HG03432 (cell line): ENCODE results near the gene KMT5C.

ENCODE experiments used
- ATAC-seq: cut with Tn5 transposase; IDR thresholded peaks from one replicate; pipeline ENCODE4 v1.9.1; 2021; ENCODE audit warnings: mild to moderate bottlenecking, moderate library complexity; ENCODE audit not compliant: unreplicated experiment

KMT5C gene

DNA sequence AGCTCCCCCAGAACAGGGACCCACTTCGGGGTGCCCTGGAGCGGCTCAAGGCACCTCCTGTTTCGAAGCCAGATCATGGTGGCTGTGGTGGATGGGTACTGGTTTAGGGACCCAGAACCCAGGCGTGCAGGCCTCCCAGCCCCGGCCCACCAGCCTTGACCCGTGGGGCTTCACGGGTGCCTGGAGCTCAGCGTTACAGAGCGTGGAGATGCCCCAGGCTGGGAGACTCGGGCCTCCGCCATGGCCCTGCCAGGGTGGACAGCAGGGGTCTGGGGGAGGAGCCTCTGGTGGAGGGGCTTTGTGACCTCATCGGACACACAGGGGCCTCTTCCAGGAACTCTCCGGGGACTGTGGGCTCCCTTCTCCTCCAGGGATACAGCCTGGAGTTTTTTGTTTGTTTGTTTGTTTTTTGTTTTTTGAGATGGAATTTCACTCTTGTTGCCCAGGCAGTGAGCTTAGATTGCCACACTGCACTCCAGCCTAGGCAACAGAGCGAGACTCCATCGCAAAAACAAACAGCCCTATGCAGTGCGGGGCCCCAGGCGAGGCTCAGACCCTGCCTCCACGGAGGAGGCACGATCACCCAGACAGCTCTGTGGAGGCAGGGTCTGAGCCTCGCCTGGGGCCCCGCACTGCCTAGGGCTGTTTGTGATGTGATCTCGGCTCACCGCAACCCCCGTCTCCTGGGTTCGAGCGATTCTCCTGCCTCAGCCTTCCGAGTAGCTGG is 23.5 kb downstream of the KMT5C start, which contains the start of gene GARIN5B:
TSS of gene GARIN5B (minus strand) at position 271 of the 727 bp plus-strand sequence. CDS start at position 77, 194 bp downstream.
- no peak for ATAC-seq

DNA sequence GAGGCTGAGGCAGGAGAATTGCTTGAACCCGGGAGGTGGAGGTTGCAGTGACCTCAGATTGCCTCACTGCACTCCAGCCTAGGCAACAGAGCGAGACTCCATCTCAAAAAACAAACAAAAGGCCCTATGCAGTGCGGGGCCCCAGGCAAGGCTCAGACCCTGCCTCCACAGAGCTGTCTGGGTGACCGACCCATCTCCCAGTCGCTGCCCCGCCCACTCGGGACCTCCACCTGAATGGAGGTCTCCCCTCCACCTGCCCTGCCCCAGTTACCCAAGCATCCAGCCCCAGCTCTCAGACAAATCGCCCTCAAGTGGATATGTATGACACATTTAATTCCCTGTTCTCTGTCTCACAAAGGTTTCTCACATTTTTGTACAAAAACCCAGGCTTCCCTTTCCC is 25.6 kb downstream of the KMT5C start:
- ATAC-seq = no peak

DNA sequence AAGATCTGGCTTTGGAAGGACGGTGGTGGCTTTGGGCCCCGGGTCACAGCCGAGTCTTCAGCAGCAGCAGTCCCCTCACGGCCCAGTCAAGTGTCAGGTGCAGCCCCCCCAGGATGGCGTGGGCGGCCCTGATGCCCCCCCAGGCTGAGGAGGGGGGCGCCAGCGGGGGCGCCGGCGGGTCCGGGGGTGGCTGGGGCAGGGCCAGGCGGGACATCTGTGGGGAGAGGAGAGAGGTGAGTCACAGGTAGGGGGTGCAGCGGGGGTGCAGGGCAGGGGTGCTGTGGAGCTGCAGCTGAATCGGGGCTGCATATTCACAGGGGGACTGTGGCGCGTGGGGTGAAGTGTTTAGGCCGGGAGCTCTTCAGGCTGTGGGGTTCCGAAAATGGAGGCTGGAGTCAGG is 26.3 kb downstream of the KMT5C start:
- ATAC-seq = no peak

GRCh38 chr19:55366790-55367189 is 27.1 kb downstream of the KMT5C start:
- no peak for ATAC-seq

- ATAC-seq = no peak
Observed at GRCh38 chr19:55368106-55368505, 28.4 kb downstream of the KMT5C start.

DNA sequence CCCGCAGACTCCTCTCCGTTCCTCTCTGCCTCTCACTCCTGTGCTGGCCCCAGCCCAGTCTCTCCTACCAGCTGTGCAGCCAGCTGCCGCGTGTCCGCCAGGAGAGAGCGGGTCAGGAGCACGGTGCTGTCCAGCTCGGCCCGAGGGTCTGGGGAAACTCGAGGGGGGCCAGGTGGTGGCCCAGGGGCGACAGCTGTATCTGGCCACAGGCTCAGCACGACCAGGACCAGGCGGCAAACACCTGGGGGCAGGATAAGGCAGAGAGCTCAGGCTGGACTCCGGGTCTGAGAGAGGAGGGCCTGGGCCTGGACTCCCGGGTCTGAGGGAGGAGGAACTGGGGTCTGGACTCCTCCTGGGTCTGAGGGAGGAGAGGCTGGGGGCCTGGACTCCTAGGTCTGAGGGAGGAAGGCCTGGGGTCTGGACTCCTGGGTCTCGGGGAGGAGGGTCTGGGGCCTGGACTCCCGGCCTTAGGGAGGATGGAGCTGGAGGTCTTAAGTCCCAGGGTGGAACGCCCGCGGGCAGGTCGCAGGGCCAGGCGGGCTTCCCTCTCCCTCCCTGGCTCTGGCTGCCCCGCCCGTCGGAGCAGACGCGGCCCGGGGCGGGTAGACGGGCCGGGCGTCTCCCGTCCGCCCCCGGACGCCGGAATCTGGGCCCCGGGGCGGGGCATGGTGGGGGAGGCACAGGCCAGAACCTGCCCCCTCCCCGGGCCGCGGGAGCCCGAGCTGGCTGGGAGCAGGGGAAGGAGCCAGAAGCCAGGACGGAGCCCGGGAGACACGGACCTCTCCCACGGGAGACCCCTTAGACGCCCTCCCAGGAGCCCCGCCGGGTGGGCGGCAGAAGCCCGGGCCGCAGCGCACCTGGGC is 29.3 kb downstream of the KMT5C start:
- ATAC-seq = no peak

DNA sequence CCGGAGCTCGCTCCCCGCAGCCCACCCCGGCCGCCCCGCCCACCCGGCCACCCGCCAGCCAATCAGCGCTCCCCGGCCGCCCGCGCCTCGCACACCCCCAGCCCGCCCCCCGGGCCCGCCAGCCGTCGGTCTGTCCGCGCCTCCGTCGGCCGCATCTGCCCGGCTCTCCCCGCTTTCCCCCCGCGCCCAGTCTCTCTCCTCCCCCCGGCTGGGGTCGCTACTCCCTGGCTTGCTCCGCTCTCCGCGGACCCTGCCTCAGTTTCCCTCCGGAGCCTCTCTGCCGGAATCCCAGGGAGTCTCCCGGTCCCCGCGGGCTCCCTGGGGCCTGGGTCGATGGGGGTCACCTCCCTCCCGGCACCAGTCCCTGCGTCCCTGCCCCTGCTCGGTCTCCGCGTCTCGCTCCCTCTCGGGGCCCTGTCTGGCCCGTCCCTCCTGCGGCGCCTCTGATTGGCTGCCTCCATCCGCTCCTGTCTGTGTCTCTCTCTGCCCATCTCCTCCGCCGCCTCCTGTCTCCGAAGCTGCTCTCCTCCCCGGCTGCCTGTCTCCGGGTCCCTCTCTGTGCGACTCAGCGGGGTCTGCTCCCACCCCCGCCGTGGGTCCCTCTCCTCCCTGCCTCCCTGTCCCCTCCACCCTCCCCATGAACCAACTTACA is 30.1 kb downstream of the KMT5C start:
- ATAC-seq = no peak

DNA sequence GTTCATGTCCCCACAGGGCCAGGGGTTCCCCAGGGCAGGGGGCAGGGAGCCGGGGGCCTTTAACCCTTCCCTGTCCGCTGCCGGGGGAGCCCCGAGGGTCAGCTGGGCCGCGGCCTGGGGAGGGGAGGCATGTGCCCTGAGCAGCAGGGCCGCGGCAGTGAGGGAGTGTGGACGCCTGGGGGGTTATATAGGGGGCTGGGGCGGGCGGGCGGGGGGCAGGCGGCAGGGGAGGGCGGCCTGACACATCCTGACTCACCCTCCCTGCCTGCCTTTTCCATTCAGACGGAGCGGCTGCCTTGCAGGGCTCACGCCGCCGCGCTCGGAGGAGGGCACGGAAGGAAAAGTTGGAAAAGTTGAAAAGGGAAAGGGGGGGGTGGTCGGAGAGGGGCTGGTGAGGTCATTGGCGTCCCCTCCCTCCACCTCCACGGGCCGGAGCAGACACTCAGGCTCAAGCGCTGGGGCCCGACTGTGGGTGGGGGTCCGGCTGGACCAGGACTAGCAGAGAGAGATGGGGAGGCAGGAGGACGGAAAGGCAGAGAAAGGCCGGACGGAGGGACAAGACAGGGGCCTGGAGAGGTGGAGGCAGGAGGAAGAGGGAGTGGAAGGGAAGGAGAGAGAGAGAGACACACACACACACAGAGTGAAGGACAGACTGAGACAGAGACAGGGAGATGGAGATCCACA is 30.8 kb downstream of the KMT5C start, which contains the start of gene IL11:
TSS of gene IL11 (minus strand) at position 159 of the 684 bp plus-strand sequence. CDS start at position 6, 153 bp downstream.
- ATAC-seq = no peak

GRCh38 chr19:55372316-55373081 is 32.8 kb downstream of the KMT5C start:
- ATAC-seq = no peak

DNA sequence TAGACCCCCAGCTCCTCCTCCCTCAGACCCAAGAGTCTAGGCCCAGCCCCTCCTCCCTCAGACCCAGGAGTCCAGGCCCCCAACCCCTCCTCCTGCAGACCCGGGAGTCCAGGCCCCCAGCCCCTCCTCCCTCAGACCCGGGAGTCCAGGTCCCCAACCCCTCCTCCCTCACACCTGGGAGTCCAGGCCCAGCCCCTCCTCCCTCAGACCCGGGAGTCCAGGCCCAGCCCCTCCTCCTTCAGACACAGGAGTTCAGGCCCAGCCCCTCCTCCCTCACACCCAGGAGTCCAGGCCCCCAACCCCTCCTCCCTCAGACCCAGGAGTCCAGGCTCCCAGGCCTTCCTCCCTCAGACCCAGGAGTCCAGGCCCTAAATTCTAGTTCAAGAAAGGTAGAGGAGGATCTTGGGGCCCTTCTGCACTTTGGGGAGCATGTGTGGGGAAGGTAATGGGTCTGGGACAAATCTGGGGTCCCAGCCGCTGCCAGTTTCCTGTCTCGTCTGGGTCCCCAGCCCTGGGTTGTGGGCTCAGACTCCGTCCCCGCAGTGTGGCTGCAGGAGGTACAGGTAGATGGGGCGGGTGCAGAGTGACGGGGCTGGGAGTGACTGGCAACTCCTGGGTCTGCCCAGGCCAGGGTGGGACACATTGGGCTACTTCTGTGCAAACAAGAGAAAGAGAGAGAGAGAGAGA is 33.8 kb downstream of the KMT5C start:
- ATAC-seq = no peak

GRCh38 chr19:55373993-55374757 is 34.5 kb downstream of the KMT5C start:
- ATAC-seq = no peak

GRCh38 chr19:55376241-55376933 is 36.7 kb downstream of the KMT5C start, which contains the start of gene TMEM190:
Gene TMEM190, plus strand, starts transcription at chr19:55376826. Its CDS starts 28 bp downstream, at chr19:55376854.
- no peak for ATAC-seq

DNA sequence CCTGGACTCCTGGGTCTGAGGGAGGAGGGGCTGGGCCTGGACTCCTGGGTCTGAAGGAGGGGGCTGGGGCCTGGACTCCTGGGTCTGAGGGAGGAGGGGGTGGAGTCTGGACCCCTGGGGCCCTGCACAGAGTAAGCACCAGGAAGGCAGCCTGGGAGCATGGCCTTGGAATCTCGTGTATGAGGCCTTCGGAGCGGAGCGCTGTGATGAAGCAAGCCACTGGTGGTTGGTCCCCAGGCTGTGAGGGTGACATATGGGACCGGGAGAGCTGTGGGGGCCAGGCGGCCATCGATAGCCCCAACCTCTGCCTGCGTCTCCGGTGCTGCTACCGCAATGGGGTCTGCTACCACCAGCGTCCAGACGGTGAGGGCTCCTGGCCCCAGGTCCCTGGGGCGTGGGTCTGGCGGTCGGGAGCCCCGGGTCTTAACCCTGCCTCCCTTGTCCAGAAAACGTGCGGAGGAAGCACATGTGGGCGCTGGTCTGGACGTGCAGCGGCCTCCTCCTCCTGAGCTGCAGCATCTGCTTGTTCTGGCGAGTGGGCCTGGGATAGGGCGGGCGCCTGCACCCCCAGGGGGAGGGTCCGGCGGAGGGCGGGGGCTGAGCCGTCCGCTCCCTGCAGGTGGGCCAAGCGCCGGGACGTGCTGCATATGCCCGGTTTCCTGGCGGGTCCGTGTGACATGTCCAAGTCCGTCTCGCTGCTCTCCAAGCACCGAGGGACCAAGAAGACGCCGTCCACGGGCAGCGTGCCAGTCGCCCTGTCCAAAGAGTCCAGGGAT is 37.9 kb downstream of the KMT5C start:
- ATAC-seq = no peak

GRCh38 chr19:55379174-55379573 is 39.5 kb downstream of the KMT5C start:
- ATAC-seq = no peak

DNA sequence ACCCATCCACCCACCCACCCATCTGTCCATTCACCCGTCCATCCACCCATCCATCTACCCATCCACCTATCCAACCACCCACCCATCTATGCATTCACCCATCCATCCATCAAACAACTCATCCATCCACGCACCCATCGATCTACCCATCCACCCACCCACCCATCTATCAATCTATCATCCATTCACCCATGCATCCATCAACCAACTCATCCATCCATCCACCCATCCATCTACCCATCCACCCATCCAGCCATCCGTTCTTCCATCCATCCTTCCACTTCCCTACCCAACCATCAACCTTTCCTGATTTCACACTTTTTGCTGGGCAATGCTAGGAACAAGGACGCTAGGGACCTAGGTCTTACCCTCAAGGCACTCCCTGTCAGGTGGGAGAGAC is 42.3 kb downstream of the KMT5C start:
- no peak for ATAC-seq

DNA sequence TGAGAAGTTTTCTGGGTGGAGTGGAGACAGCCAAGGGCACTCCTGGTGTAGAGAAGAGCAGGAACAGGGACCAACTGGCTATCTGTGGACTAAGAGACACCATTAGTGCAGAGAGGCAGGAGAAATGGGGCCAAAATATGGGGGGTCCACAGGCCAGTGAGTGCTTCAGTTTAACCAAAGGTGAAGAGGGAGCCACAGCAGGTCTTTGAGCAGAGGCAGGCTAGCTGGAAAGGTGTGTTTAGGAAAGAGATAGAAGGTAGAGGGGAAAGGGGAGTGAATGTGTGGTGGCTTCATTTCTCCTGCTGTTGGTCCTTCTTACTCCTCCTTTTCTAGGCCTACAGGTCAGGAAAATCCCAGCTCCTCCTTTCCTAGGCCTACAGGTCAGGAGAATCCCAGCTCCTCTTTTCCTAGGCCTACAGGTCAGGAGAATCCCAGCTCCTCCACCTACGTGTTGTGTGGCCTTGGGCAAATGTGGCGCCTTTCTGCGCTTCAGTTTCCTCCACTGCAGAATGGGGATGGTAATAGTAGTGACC is 42.9 kb downstream of the KMT5C start:
- ATAC-seq = no peak
